SHP77 (cell line): ENCODE results near the gene BSCL2.
"Not testable (repeated sequence)": the region's sequence is repeated elsewhere in the genome, so short reads cannot be mapped to it uniquely, and the experiment has no call there.

Source experiments
- DNase-seq, 2 experiments: peaks; one replicate each; lab custom pipeline; 2025; lab: John Stamatoyannopoulos, UW

The BSCL2 gene

GRCh38 chr11:62719302-62719978, 12.2 kb upstream of the BSCL2 start:
- DNase-seq = no peak

DNA sequence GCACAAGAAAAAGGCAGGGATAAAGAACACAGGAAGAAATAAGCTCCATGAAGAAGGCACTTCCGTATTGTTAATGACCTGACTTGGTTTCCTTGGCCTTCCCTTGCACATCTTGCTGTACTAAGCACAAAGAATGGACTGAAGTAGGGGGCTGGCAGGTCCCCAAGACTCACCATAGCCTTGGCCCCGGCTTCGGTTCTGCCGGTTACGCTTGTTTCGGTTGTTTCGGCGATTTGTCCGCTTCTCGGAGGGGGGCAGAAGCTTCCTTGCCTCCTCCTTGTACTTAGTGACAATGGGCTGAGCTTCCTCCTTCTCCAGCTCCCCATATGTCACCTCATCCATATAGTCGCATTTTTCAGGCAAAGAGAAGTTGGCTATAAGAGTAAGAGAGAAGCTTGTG, 9.6 kb upstream of the BSCL2 start:
- no peak for DNase-seq

DNA sequence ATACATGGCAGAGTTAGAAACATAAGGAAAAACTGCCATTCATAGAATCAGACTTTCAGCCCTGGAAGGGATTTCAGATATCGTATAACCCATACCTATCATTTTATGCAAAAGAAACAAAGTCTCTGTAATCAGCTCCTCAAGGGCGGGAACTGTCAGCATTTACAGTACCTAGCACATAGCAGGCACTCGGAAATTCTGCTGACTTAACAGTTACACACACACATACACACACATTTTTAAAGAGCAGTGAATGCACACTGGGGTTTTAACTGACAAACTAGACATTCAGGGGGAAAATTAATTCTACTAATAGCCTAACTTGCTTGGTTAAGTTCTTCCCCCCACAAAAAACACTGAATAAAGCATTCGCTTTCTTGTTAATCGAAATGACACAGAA, 9.0 kb upstream of the BSCL2 start:
- DNase-seq = no peak

DNA sequence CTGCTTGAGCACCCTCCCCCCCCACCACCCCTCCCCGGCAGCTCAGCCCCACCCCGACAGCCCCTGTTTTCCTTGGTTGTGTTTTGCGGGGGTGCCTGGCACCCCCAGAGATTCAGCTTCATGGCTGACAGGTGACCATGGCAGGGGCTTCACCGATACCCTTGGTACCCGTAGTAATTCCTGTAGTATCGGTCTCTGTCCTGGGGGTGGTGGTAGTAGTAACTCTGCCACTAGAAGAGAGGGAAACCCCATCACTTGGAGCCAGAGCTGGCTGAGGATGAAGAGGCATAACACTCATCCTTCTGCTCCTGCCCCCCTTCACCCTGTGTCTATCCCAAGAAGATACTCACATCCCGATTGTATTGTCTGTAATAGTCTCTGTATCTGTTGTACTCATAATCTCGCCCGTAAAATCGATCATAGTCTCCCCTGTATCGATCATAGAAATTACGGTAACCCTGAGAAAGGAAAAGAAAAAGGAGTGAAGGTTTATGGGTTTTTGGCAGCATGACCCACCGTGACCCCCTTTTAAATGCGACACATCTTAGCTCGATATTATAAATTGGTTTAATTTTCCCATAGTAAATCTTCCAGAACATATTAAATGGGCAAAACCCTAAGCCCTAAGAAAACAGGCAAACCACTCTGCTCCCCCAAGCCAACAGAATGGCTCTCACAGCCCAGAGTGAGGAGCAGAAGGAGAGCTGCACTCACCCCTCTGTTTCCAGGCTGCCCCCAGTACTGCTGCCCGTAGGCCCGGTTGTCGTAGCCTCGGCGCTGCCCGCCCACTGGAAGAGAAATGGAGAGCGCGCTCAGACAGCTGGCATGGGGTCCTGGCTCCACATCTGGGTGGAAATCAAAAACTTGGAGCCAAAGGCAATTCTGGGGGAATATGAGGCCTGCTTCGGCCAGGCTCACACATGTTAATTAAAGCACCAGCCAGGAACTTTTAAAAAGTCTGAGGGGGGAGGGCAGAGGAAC, 8.2 kb upstream of the BSCL2 start:
- no peak for DNase-seq

GRCh38 chr11:62713343-62713742, 6.1 kb upstream of the BSCL2 start:
- no peak for DNase-seq

GRCh38 chr11:62712861-62713260, 5.6 kb upstream of the BSCL2 start:
- no peak for DNase-seq

GRCh38 chr11:62712276-62712812, 5.1 kb upstream of the BSCL2 start:
- DNase-seq = no peak

DNA sequence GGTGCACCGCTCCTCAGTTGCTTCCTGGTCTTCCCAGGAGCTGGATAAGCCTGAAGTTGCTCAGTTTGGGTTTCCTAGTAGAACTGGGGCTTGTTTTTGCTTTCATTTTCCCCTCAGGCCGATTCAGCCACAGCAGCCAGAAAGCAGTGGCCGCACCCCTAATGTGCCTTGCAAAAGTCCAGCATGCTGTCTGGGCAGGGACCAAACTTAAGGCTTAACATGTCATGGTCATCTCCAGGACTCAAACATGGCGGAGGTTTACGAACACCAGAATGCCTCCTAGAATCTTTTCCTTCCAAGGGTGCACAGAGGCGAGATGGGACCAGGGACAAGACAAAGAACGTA, 2.7 kb upstream of the BSCL2 start:
- peak in 1 of 2 experiments; percentile 11 for DNase-seq

GRCh38 chr11:62709247-62710000, 2.2 kb upstream of the BSCL2 start:
- DNase-seq = peak; percentile 96 to 98

GRCh38 chr11:62708793-62709192, 1.6 kb upstream of the BSCL2 start:
- DNase-seq = peak; percentile 39 to 53

DNA sequence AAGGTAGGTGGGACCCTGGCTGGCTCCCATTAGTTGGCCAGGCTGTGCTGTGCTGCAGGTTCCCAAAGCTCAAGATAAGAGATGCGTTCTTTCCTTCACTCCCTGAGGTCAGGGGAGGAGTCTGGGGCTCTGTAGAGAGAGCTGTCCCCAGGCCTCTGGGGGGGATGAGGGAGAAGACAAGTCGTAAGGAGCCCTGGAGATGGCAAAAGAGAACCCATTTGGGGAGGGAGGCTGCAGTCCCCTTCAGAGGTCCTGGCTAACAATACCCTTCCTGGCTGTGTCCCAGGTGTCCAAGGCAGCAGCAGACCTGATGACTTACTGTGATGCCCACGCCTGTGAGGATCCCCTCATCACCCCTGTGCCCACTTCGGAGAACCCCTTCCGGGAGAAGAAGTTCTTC, 1.2 kb upstream of the BSCL2 start:
- peak in 1 of 2 experiments; percentile 8 for DNase-seq

GRCh38 chr11:62706850-62707247, 375 bp downstream of the BSCL2 start:
- no peak for DNase-seq

DNA sequence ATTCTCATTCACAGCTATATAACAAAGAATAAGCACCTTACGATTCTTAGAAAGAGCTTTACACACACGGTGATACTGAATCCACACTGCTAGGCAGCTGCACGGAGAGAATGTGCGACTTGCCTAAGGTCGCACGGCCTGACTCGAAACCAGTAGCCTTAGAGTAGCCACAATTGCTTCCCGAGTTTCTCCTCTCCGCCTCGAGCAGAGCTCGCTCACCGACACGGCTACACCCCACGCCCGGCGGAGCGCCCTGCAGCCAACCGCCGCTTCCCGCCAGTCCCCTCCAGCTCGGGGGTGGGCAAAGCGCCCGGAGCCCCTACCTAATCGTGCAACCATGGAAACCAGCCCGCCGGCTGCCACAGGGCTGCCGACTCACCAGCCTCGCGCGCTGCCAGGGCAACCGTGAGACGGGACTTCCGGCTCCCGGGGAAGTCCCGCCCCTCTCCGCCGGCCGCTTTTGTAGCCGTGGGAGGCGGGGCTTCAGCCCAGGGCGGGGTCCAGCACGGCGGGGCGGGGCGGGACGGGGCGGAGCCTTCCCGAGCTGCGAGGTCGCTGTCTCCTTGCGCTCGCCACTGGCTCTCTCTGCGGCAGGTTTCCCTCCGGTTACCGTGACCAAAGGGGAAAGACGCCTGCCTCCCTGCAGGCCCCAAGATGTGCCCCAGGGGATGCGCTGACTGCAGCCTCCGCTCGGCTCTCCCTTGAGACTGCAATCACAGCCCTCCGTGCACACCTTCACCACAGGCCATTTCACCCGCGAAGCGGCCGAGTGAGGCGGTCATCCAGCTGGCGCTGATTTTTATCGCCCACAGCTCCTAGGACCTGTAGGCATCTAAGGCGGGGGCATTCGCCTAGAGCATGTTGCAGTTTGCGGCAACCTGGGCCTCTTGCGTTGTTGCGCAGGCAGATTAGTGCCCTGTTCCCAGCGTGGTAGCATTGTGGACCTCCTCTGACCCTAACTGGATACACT, 1.1 kb downstream of the BSCL2 start:
- DNase-seq = peak; percentile 82 to 95

DNA sequence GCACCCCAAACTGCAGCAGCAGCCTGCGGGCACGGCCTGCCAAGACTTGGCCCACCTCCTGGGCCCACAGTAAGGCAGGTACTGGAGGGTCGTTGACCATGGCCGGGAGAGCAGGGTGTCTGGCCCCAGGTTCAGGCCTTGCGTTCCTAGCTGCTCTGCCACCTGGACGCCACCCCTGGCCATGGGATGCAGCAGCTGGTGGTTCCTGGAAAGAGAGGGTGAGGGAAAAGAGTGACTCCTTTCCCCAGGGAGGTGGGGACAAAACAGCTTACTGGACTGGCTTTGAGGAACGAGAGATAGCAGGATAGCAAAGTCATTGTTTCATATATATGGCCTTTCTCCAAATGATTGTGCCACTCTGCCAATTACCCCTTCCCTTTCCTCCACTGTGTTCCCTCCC, 1.8 kb downstream of the BSCL2 start:
- peak; percentile 29 to 70 for DNase-seq

DNA sequence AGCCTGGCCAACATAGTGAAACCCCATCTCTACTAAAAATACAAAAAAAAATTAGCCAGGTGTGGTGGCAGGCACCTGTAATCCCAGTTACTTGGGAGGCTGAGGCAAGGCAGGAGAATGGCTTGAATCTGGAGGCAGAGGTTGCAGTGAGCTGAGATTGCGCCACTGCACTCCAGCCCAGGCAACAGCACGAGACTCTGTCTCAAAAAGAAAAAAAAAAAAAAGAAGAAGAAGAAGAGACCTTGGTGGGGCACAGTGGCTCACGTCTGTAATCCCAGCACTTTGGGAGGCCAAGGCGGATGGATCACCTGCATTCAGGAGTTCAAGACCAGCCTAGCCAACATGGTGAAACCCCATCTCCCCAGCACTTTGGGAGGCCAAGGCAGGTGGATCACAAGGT, 3.3 kb downstream of the BSCL2 start:
- not testable (repeated sequence) for DNase-seq

GRCh38 chr11:62702246-62702645, 5.0 kb downstream of the BSCL2 start:
- DNase-seq = no peak

GRCh38 chr11:62694455-62695167, 12.6 kb downstream of the BSCL2 start:
- peak; percentile 42 to 80 for DNase-seq

DNA sequence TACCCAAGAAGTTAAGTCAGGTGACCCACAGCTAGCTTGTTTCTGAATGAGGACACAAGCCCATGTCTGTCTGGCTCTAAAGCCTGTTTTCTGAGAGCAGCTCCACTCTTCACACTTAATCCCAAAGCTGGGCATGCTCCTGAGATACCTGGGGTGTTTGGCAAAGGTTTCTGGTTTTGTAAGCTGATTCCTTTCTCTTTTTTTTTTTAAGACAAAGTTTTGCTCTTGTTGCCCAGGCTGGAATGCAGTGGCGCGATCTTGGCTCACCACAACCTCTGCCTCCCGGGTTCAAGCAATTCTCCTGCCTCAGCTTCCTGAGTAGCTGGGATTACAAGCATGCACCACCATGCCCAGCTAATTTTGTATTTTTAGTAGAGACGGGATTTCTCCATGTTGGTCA, 13.6 kb downstream of the BSCL2 start:
- not testable (repeated sequence) for DNase-seq

GRCh38 chr11:62689421-62690183, 17.6 kb downstream of the BSCL2 start, which contains the start of gene LRRN4CL:
Gene LRRN4CL (minus strand): TSS chr11:62689530. CDS start chr11:62688508, 1,022 bp downstream.
- DNase-seq = no peak
